GM19328 (cell line): ENCODE data around the gene BAHCC1.

Source experiments
- ATAC-seq: cut with Tn5 transposase; IDR thresholded peaks from one replicate; pipeline ENCODE4 v1.9.1; 2021; ENCODE audit warnings: mild to moderate bottlenecking, moderate library complexity; ENCODE audit not compliant: unreplicated experiment

BAHCC1 gene

GRCh38 chr17:81476635-81477034 is 81.4 kb downstream of the BAHCC1 start:
- ATAC-seq: no peak

- no peak for ATAC-seq
Measured at GRCh38 chr17:81477173-81477572, 81.9 kb downstream of the BAHCC1 start.

GRCh38 chr17:81478119-81478518 is 82.9 kb downstream of the BAHCC1 start:
- no peak for ATAC-seq

GRCh38 chr17:81479175-81480071 is 84.2 kb downstream of the BAHCC1 start:
- ATAC-seq: no peak

- ATAC-seq: no peak
Measured at GRCh38 chr17:81480140-81481072, 85.1 kb downstream of the BAHCC1 start.

- ATAC-seq: no peak
Measured at GRCh38 chr17:81481073-81481799, 86.0 kb downstream of the BAHCC1 start.

GRCh38 chr17:81481815-81482505 is 86.7 kb downstream of the BAHCC1 start:
- ATAC-seq: no peak

- ATAC-seq: no peak
Measured at GRCh38 chr17:81482673-81483072, 87.4 kb downstream of the BAHCC1 start.

GRCh38 chr17:81483085-81483861 is 88.0 kb downstream of the BAHCC1 start:
- ATAC-seq: no peak

- no peak for ATAC-seq
Measured at GRCh38 chr17:81483862-81484194, 88.6 kb downstream of the BAHCC1 start.

- no peak for ATAC-seq
Measured at GRCh38 chr17:81484195-81484979, 89.1 kb downstream of the BAHCC1 start.

GRCh38 chr17:81486199-81486810 is 91.0 kb downstream of the BAHCC1 start:
- ATAC-seq: no peak

- ATAC-seq: no peak
Measured at GRCh38 chr17:81487089-81487486, 91.8 kb downstream of the BAHCC1 start.

- peak; percentile 53 for ATAC-seq
Measured at GRCh38 chr17:81487487-81488275, 92.4 kb downstream of the BAHCC1 start.

- ATAC-seq: no peak
Measured at GRCh38 chr17:81488276-81488860, 93.1 kb downstream of the BAHCC1 start.

- no peak for ATAC-seq
Measured at GRCh38 chr17:81489012-81489997, 94.0 kb downstream of the BAHCC1 start.
